ENCODE data around the gene MUL1.

MUL1 gene

GRCh38 chr1:20500716-20501115 is 7.2 kb downstream of the MUL1 start:
- peaks cover 46 to 75% of the 10 kb centered on the region in 2 experiments for H3K36me3 ChIP-seq (ENCODE audit: control insufficient read depth in 1 of 2, insufficient read depth in 2 of 2, low read depth in 1 of 2, low read length in 2 of 2)
- H3K27ac ChIP-seq (ENCODE audit: low read length, poor library complexity, severe bottlenecking) = no peak overlapping the region
- peaks cover 23% of the 10 kb centered on the region for H3K79me1 ChIP-seq (replicated peaks; ENCODE audit: low read length, poor library complexity, severe bottlenecking)
- H3K4me2 ChIP-seq (ENCODE audit: low read length, poor library complexity, severe bottlenecking) = no peak overlapping the region
- H3K9me3 ChIP-seq (ENCODE audit: control insufficient read depth, low read length) = no peaks in the 10 kb centered on the region
- no peak overlapping the region for H4K91ac ChIP-seq (ENCODE audit: low read length)
- no peak overlapping the region for H3K14ac ChIP-seq (ENCODE audit: low read length in 2 of 2)
- DNase-seq = no peak
- no peak overlapping the region for H2BK120ac ChIP-seq (ENCODE audit: low read depth, low read length)
- H2BK15ac ChIP-seq (ENCODE audit: low read depth, poor library complexity, severe bottlenecking) = no peak overlapping the region
- 97% methylated on average over 17 of the region's 17 CpGs for WGBS
- H2BK12ac ChIP-seq (ENCODE audit: low read length in 2 of 2) = no peak overlapping the region
- H3K18ac ChIP-seq (ENCODE audit: low read depth in 1 of 2, low read length in 2 of 2) = no peak overlapping the region
- no peak overlapping the region for H2AFZ ChIP-seq (ENCODE audit: low read depth, low read length)
- no peak overlapping the region for H3K9ac ChIP-seq (ENCODE audit: low read length)
- no peak overlapping the region for H3K4ac ChIP-seq (ENCODE audit: low read depth in 1 of 2, low read length in 2 of 2)
- H2BK5ac ChIP-seq (ENCODE audit: low read depth, low read length, poor library complexity, severe bottlenecking) = no peak overlapping the region
- H3K23ac ChIP-seq (ENCODE audit: low read length in 2 of 2) = no peak overlapping the region
- H4K8ac ChIP-seq (ENCODE audit: low read length) = no peak overlapping the region
- no peak overlapping the region for H3K4me3 ChIP-seq (ENCODE audit: insufficient read depth in 1 of 2, low read depth in 1 of 2, low read length in 2 of 2)
- no peak overlapping the region for H2AK5ac ChIP-seq (ENCODE audit: low read length, severe bottlenecking)
- no peaks in the 10 kb centered on the region for H3K27me3 ChIP-seq (ENCODE audit: control insufficient read depth in 1 of 2, insufficient read depth in 1 of 2, low read length in 2 of 2)
- peaks cover 7% of the 10 kb centered on the region for H3K4me1 ChIP-seq (ENCODE audit: control insufficient read depth, insufficient read depth, low read depth, low read length)

DNA sequence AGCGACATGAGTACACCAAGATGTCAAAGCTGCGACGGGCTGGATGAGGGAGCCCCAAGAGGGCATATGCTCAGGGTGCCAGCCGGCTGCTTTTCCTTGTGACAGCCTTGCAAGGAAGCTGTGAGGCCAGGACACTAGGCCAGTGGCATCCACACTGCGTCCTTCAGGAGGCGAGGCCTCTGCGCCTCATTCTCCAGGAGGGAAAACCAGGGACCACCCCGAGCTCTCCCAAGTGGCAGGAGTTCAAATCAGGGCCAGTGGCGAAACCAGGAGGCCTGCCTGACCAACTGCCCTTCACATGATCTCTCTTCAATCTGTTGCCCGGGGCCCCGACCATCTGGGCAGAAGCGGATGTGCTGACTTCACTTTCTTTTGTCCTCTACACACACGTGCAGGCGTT is 8.2 kb downstream of the MUL1 start:
- Histone ChIP-seq H3K4me2 (ENCODE audit: low read length, poor library complexity, severe bottlenecking) (no peak overlapping the region), H3K23ac (ENCODE audit: low read length in 2 of 2) (no peak overlapping the region), H3K27ac (ENCODE audit: low read length, poor library complexity, severe bottlenecking) (no peak overlapping the region), H3K4me3 (ENCODE audit: insufficient read depth in 1 of 2, low read depth in 1 of 2, low read length in 2 of 2) (no peak overlapping the region), H3K79me1 (replicated peaks; ENCODE audit: low read length, poor library complexity, severe bottlenecking) (peaks cover 22% of the 10 kb centered on the region), H2AFZ (ENCODE audit: low read depth, low read length) (no peak overlapping the region), H2BK15ac (ENCODE audit: low read depth, poor library complexity, severe bottlenecking) (no peak overlapping the region), H3K9me3 (ENCODE audit: control insufficient read depth, low read length) (no peaks in the 10 kb centered on the region), H3K14ac (ENCODE audit: low read length in 2 of 2) (no peak overlapping the region), H2BK12ac (ENCODE audit: low read length in 2 of 2) (no peak overlapping the region), H2AK5ac (ENCODE audit: low read length, severe bottlenecking) (no peak overlapping the region), H3K18ac (ENCODE audit: low read depth in 1 of 2, low read length in 2 of 2) (no peak overlapping the region), H3K4ac (ENCODE audit: low read depth in 1 of 2, low read length in 2 of 2) (no peak overlapping the region), H2BK5ac (ENCODE audit: low read depth, low read length, poor library complexity, severe bottlenecking) (no peak overlapping the region), H3K36me3 (ENCODE audit: control insufficient read depth in 1 of 2, insufficient read depth in 2 of 2, low read depth in 1 of 2, low read length in 2 of 2) (peaks cover 46 to 68% of the 10 kb centered on the region in 2 experiments), H4K8ac (ENCODE audit: low read length) (no peak overlapping the region), H3K9ac (ENCODE audit: low read length) (no peak overlapping the region), H2BK120ac (ENCODE audit: low read depth, low read length) (no peak overlapping the region), H3K4me1 (ENCODE audit: control insufficient read depth, insufficient read depth, low read depth, low read length) (peaks cover 11% of the 10 kb centered on the region), H3K27me3 (ENCODE audit: control insufficient read depth in 1 of 2, insufficient read depth in 1 of 2, low read length in 2 of 2) (no peaks in the 10 kb centered on the region), H4K91ac (ENCODE audit: low read length) (no peak overlapping the region)
- WGBS = 91% methylated on average over 14 of the region's 14 CpGs
- no peak for DNase-seq

GRCh38 chr1:20499105-20499504 is 8.8 kb downstream of the MUL1 start:
- H3K36me3 ChIP-seq (ENCODE audit: control insufficient read depth in 1 of 2, insufficient read depth in 2 of 2, low read depth in 1 of 2, low read length in 2 of 2) = peaks cover 46 to 62% of the 10 kb centered on the region in 2 experiments
- H3K23ac ChIP-seq (ENCODE audit: low read length in 2 of 2) = no peak overlapping the region
- H2BK5ac ChIP-seq (ENCODE audit: low read depth, low read length, poor library complexity, severe bottlenecking) = no peak overlapping the region
- no peak overlapping the region for H2BK120ac ChIP-seq (ENCODE audit: low read depth, low read length)
- no peak overlapping the region for H4K91ac ChIP-seq (ENCODE audit: low read length)
- no peak overlapping the region for H3K27ac ChIP-seq (ENCODE audit: low read length, poor library complexity, severe bottlenecking)
- H2AK5ac ChIP-seq (ENCODE audit: low read length, severe bottlenecking) = no peak overlapping the region
- no peaks in the 10 kb centered on the region for H3K9me3 ChIP-seq (ENCODE audit: control insufficient read depth, low read length)
- H3K79me1 ChIP-seq (replicated peaks; ENCODE audit: low read length, poor library complexity, severe bottlenecking) = peaks cover 21% of the 10 kb centered on the region
- no peak overlapping the region for H4K8ac ChIP-seq (ENCODE audit: low read length)
- DNase-seq = no peak
- H3K4ac ChIP-seq (ENCODE audit: low read depth in 1 of 2, low read length in 2 of 2) = no peak overlapping the region
- no peak overlapping the region for H3K9ac ChIP-seq (ENCODE audit: low read length)
- no peak overlapping the region for H3K18ac ChIP-seq (ENCODE audit: low read depth in 1 of 2, low read length in 2 of 2)
- no peak overlapping the region for H2BK12ac ChIP-seq (ENCODE audit: low read length in 2 of 2)
- no peak overlapping the region for H2AFZ ChIP-seq (ENCODE audit: low read depth, low read length)
- H3K27me3 ChIP-seq (ENCODE audit: control insufficient read depth in 1 of 2, insufficient read depth in 1 of 2, low read length in 2 of 2) = no peaks in the 10 kb centered on the region
- peaks cover 17% of the 10 kb centered on the region for H3K4me1 ChIP-seq (ENCODE audit: control insufficient read depth, insufficient read depth, low read depth, low read length)
- WGBS = 96% methylated on average over 5 of the region's 5 CpGs
- H3K14ac ChIP-seq (ENCODE audit: low read length in 2 of 2) = no peak overlapping the region
- H3K4me2 ChIP-seq (ENCODE audit: low read length, poor library complexity, severe bottlenecking) = no peak overlapping the region
- H2BK15ac ChIP-seq (ENCODE audit: low read depth, poor library complexity, severe bottlenecking) = no peak overlapping the region
- H3K4me3 ChIP-seq (ENCODE audit: insufficient read depth in 1 of 2, low read depth in 1 of 2, low read length in 2 of 2) = no peak overlapping the region

DNA sequence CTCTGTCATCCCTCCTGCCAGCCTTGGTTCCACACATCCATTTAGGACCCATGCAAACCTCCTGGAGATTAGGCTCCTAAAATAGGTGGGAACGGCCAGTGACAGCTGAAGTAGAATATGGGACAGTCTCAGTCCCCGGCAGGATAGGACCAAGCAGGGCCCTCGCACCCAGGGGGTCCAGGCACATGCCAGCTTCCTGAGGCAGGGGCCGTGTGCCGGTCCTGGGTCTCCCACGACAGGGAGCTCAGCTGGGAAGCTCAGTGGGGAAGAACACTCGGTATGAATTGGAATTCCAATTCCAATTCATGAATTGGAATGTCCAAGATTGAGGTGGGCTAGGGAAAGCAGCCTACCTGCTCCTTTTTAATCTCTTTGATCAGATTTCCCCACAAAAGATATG is 9.8 kb downstream of the MUL1 start:
- Histone ChIP-seq H3K14ac (ENCODE audit: low read length in 2 of 2) (no peak overlapping the region), H3K9me3 (ENCODE audit: control insufficient read depth, low read length) (no peaks in the 10 kb centered on the region), H3K27me3 (ENCODE audit: control insufficient read depth in 1 of 2, insufficient read depth in 1 of 2, low read length in 2 of 2) (no peaks in the 10 kb centered on the region), H4K91ac (ENCODE audit: low read length) (no peak overlapping the region), H3K27ac (ENCODE audit: low read length, poor library complexity, severe bottlenecking) (no peak overlapping the region), H3K4ac (ENCODE audit: low read depth in 1 of 2, low read length in 2 of 2) (no peak overlapping the region), H3K18ac (ENCODE audit: low read depth in 1 of 2, low read length in 2 of 2) (no peak overlapping the region), H2AK5ac (ENCODE audit: low read length, severe bottlenecking) (no peak overlapping the region), H3K79me1 (replicated peaks; ENCODE audit: low read length, poor library complexity, severe bottlenecking) (peaks cover 13% of the 10 kb centered on the region), H3K4me1 (ENCODE audit: control insufficient read depth, insufficient read depth, low read depth, low read length) (peaks cover 22% of the 10 kb centered on the region), H3K9ac (ENCODE audit: low read length) (no peak overlapping the region), H2BK12ac (ENCODE audit: low read length in 2 of 2) (no peak overlapping the region), H2AFZ (ENCODE audit: low read depth, low read length) (no peak overlapping the region), H2BK120ac (ENCODE audit: low read depth, low read length) (no peak overlapping the region), H2BK5ac (ENCODE audit: low read depth, low read length, poor library complexity, severe bottlenecking) (no peak overlapping the region), H3K4me3 (ENCODE audit: insufficient read depth in 1 of 2, low read depth in 1 of 2, low read length in 2 of 2) (no peak overlapping the region), H3K4me2 (ENCODE audit: low read length, poor library complexity, severe bottlenecking) (no peak overlapping the region), H3K36me3 (ENCODE audit: control insufficient read depth in 1 of 2, insufficient read depth in 2 of 2, low read depth in 1 of 2, low read length in 2 of 2) (peaks cover 46 to 58% of the 10 kb centered on the region in 2 experiments), H4K8ac (ENCODE audit: low read length) (no peak overlapping the region), H3K23ac (ENCODE audit: low read length in 2 of 2) (no peak overlapping the region), H2BK15ac (ENCODE audit: low read depth, poor library complexity, severe bottlenecking) (no peak overlapping the region)
- no peak for DNase-seq
- 96% methylated on average over 7 of the region's 7 CpGs for WGBS

Data from mesenchymal stem cell (in vitro differentiated cells and primary cell).